Type B pancreatic cell (in vitro differentiated cells): ENCODE measurements around the gene TPP1. TPM values are rescaled to one million over a fixed set of nuclear protein-coding genes. Genes with fewer than 3 reads are reported as not detected.

Experiments
- DNase-seq: peaks from one replicate; pipeline ENCODE4 v3.0.0; 2021; ENCODE audit warnings: mixed read lengths; ENCODE audit not compliant: unreplicated experiment; ENCODE audit errors: extremely low spot score
- H3K27ac Mint-ChIP-seq: 2 replicates; pipeline ENCODE4 v1.8.0; 2021; ENCODE audit warnings: mild to moderate bottlenecking, mixed read lengths
- H3K27me3 Mint-ChIP-seq: 2 replicates; pipeline ENCODE4 v1.8.0; 2021; ENCODE audit warnings: mixed read lengths
- H3K36me3 Mint-ChIP-seq: 2 replicates; pipeline ENCODE4 v1.8.0; 2021; ENCODE audit warnings: mixed read lengths
- H3K4me1 Mint-ChIP-seq: one replicate; pipeline ENCODE4 v1.8.0; 2021; ENCODE audit warnings: mixed read lengths; ENCODE audit not compliant: unreplicated experiment
- H3K4me3 Mint-ChIP-seq: 2 replicates; pipeline ENCODE4 v1.8.0; 2021; ENCODE audit warnings: mild to moderate bottlenecking, mixed read lengths
- H3K9me3 Mint-ChIP-seq: 2 replicates; pipeline ENCODE4 v1.8.0; 2021; ENCODE audit warnings: mixed read lengths
- CTCF ChIP-seq: fragments of 200-600 bp; sonication (generic); conservative IDR thresholded peaks from 2 replicates; pipeline ENCODE4 v1.5.0; 2021; ENCODE audit warnings: antibody characterized with exemption, mild to moderate bottlenecking
- total RNA-seq: library from RNA; stranded (reverse); gene quantifications from 2 replicates; pipeline ENCODE4 v1.2.1, GENCODE V29; 2021; ENCODE audit warnings: low replicate concordance

TPP1 gene
- total RNA-seq, 1 donor from 2014 or later: 72.8 TPM

- Mint-ChIP-seq H3K4me3 (no peak overlapping the region), H3K9me3 (no peaks in the 10 kb centered on the region), H3K27me3 (no peaks in the 10 kb centered on the region), H3K27ac (no peak overlapping the region), H3K36me3 (peaks cover 12% of the 10 kb centered on the region), H3K4me1 (peaks cover 4% of the 10 kb centered on the region)
- no peak for TF ChIP-seq CTCF
- DNase-seq: no peak
Observed at GRCh38 chr11:6615046-6615445, 4.2 kb downstream of the TPP1 start.

GRCh38 chr11:6614446-6614845, 4.8 kb downstream of the TPP1 start:
- TF ChIP-seq CTCF: no peak
- DNase-seq: no peak
- Mint-ChIP-seq H3K27me3 (no peaks in the 10 kb centered on the region), H3K36me3 (peaks cover 16% of the 10 kb centered on the region), H3K4me3 (no peak overlapping the region), H3K4me1 (peaks cover 4% of the 10 kb centered on the region), H3K27ac (no peak overlapping the region), H3K9me3 (no peaks in the 10 kb centered on the region)

- Mint-ChIP-seq H3K4me1 (peaks cover 4% of the 10 kb centered on the region), H3K27me3 (no peaks in the 10 kb centered on the region), H3K4me3 (no peak overlapping the region), H3K9me3 (no peaks in the 10 kb centered on the region), H3K36me3 (peaks cover 20% of the 10 kb centered on the region), H3K27ac (no peak overlapping the region)
- no peak for TF ChIP-seq CTCF
- no peak for DNase-seq
Observed at GRCh38 chr11:6613496-6613895, 5.7 kb downstream of the TPP1 start.

- TF ChIP-seq CTCF: peak; percentile 71
- peaks cover 22% of the 10 kb centered on the region for H3K36me3 Mint-ChIP-seq
- H3K9me3 Mint-ChIP-seq: no peaks in the 10 kb centered on the region
- peak within 1 kb of the TSS; percentile 91 for H3K4me3 Mint-ChIP-seq
- H3K27me3 Mint-ChIP-seq: no peaks in the 10 kb centered on the region
- DNase-seq: peak; percentile 96
- peaks cover 9% of the 10 kb centered on the region for H3K4me1 Mint-ChIP-seq
- peak within 1 kb of the TSS; percentile 95 for H3K27ac Mint-ChIP-seq
Observed at GRCh38 chr11:6612213-6613041, 6.8 kb downstream of the TPP1 start, which contains the start of gene TAF10. TAF10 (minus strand) TSS chr11:6612216; CDS start chr11:6612189, 27 bp downstream.

GRCh38 chr11:6611963-6612212, 7.3 kb downstream of the TPP1 start:
- no peaks in the 10 kb centered on the region for H3K27me3 Mint-ChIP-seq
- H3K4me3 Mint-ChIP-seq: peak overlapping the region; percentile 91
- H3K36me3 Mint-ChIP-seq: peaks cover 24% of the 10 kb centered on the region
- peaks cover 15% of the 10 kb centered on the region for H3K4me1 Mint-ChIP-seq
- DNase-seq: no peak
- peak overlapping the region; percentile 95 for H3K27ac Mint-ChIP-seq
- no peak for TF ChIP-seq CTCF
- H3K9me3 Mint-ChIP-seq: no peaks in the 10 kb centered on the region
